ENCODE data around the gene HS1BP3. TPM values are rescaled to one million over a fixed set of nuclear protein-coding genes. Genes with fewer than 3 reads are reported as not detected.

Gene HS1BP3
- total and polyA plus RNA-seq, 2 of the 13 experiments (the other 11 are each of a cell fraction or from before 2014, with no cell fraction given), result 15.2 to 22.0 TPM

GRCh38 chr2:20596973-20597859, 53.7 kb downstream of the HS1BP3 start (continued):
- TF ChIP-seq IRF1 (CRISPR knock-in tag; IDR thresholded peaks at IDR 0.05; ENCODE audit: low read depth) (no peak; the same call in 1 of the 2 replicates), KDM2A (CRISPR knock-in tag; IDR thresholded peaks at IDR 0.05; ENCODE audit: borderline replicate concordance, low read depth) (peak; percentile 43), NFE2L1 (CRISPR knock-in tag; IDR thresholded peaks at IDR 0.05; ENCODE audit: borderline replicate concordance) (no peak), ZNF34 (CRISPR knock-in tag; IDR thresholded peaks at IDR 0.05; ENCODE audit: borderline replicate concordance) (no peak), KLF15 (CRISPR knock-in tag; IDR thresholded peaks at IDR 0.05; ENCODE audit: borderline replicate concordance) (no peak; the same call in 1 of the 2 replicates), MTA1 (CRISPR knock-in tag; IDR thresholded peaks at IDR 0.05; ENCODE audit: borderline replicate concordance) (peak; percentile 94), AKAP8 (CRISPR knock-in tag; IDR thresholded peaks at IDR 0.05) (no peak), TSC22D2 (CRISPR knock-in tag; IDR thresholded peaks at IDR 0.05; ENCODE audit: borderline replicate concordance) (peak; percentile 84), SMAD9 (CRISPR knock-in tag; IDR thresholded peaks at IDR 0.05) (0 out of 2 replicates have a peak, but pooled peaks have one; percentile 37), POGZ (CRISPR knock-in tag; IDR thresholded peaks at IDR 0.05) (peak; percentile 84), SMARCC2 (IDR thresholded peaks at IDR 0.05) (no peak), ZNF274 (CRISPR knock-in tag; IDR thresholded peaks at IDR 0.05) (peak; percentile 96), ZBTB43 (CRISPR knock-in tag; conservative IDR thresholded peaks at IDR 0.05) (peak; percentile 71), ARID2 (CRISPR knock-in tag; IDR thresholded peaks at IDR 0.05; ENCODE audit: borderline replicate concordance) (peak; percentile 76; the same call in 1 of the 2 replicates), RARG (CRISPR knock-in tag; IDR thresholded peaks at IDR 0.05; ENCODE audit: low read depth) (no peak), ZEB1 (IDR thresholded peaks at IDR 0.05; ENCODE audit: insufficient replicate concordance, low read depth) (no peak)
- TF ChIP-seq, protein P1, sequence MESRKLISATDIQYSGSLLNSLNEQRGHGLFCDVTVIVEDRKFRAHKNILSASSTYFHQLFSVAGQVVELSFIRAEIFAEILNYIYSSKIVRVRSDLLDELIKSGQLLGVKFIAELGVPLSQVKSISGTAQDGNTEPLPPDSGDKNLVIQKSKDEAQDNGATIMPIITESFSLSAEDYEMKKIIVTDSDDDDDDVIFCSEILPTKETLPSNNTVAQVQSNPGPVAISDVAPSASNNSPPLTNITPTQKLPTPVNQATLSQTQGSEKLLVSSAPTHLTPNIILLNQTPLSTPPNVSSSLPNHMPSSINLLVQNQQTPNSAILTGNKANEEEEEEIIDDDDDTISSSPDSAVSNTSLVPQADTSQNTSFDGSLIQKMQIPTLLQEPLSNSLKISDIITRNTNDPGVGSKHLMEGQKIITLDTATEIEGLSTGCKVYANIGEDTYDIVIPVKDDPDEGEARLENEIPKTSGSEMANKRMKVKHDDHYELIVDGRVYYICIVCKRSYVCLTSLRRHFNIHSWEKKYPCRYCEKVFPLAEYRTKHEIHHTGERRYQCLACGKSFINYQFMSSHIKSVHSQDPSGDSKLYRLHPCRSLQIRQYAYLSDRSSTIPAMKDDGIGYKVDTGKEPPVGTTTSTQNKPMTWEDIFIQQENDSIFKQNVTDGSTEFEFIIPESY (CRISPR knock-in tag; IDR thresholded peaks at IDR 0.05), result peak; percentile 78
- TF ChIP-seq, protein P2, sequence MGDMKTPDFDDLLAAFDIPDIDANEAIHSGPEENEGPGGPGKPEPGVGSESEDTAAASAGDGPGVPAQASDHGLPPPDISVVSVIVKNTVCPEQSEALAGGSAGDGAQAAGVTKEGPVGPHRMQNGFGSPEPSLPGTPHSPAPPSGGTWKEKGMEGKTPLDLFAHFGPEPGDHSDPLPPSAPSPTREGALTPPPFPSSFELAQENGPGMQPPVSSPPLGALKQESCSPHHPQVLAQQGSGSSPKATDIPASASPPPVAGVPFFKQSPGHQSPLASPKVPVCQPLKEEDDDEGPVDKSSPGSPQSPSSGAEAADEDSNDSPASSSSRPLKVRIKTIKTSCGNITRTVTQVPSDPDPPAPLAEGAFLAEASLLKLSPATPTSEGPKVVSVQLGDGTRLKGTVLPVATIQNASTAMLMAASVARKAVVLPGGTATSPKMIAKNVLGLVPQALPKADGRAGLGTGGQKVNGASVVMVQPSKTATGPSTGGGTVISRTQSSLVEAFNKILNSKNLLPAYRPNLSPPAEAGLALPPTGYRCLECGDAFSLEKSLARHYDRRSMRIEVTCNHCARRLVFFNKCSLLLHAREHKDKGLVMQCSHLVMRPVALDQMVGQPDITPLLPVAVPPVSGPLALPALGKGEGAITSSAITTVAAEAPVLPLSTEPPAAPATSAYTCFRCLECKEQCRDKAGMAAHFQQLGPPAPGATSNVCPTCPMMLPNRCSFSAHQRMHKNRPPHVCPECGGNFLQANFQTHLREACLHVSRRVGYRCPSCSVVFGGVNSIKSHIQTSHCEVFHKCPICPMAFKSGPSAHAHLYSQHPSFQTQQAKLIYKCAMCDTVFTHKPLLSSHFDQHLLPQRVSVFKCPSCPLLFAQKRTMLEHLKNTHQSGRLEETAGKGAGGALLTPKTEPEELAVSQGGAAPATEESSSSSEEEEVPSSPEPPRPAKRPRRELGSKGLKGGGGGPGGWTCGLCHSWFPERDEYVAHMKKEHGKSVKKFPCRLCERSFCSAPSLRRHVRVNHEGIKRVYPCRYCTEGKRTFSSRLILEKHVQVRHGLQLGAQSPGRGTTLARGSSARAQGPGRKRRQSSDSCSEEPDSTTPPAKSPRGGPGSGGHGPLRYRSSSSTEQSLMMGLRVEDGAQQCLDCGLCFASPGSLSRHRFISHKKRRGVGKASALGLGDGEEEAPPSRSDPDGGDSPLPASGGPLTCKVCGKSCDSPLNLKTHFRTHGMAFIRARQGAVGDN (CRISPR knock-in tag; IDR thresholded peaks at IDR 0.05), result peak; percentile 100
- TF ChIP-seq, protein P3, sequence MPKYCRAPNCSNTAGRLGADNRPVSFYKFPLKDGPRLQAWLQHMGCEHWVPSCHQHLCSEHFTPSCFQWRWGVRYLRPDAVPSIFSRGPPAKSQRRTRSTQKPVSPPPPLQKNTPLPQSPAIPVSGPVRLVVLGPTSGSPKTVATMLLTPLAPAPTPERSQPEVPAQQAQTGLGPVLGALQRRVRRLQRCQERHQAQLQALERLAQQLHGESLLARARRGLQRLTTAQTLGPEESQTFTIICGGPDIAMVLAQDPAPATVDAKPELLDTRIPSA (CRISPR knock-in tag; IDR thresholded peaks at IDR 0.05; ENCODE audit: borderline replicate concordance), result no peak

All from HepG2 (cell line).